ENCODE results near the gene WDR62. TPM values are rescaled to one million over a fixed set of nuclear protein-coding genes. Genes with fewer than 3 reads are reported as not detected.

Gene WDR62
- total RNA-seq, 1 experiment from 2014 or later: 32.9 TPM

DNA sequence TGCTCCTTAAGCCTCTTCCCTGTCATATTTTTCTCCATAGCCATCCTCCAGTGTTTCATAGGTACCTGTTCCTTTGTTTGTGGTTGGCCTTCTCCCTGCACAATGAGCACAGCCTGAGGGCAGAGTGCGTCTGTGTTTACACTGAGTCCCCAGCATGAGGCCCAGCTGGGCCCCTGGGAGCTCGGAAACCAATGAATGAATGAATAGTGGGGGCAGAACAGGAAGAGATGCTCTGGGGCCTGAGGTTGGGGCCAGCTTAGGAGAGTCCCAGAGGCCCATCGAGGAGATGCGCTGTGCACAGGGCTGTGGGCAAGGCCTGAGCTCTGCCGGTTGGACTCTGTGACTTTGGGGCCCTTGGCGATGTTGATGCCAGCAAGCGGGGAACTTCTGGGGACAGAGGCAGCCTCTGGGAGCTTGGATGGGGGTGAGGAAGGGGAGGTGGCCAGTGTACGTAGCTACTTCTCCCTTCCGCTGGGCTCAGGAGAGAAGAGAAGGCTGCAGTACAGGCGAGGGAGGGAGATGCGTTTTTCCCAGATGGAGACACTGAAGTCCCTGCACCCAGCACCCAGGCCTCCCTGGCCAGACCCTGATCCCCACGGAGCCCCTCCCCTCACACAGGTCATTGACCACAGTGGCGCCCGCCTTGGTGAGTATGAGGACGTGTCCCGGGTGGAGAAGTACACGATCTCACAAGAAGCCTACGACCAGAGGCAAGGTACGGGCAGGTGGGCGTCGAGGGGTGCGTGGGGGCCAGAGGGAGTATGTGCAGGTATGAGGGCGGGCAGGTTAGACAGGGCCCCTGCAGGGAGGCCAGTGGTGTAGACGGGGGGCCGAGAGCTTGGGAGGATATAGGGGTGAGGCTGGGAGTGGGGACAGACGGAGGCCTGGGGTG lies 65.6 kb downstream of the WDR62 start:
- intact Hi-C loops (cut with micrococcal nuclease; ENCODE audit: unreplicated experiment): no loop called here
- H3K36me3 ChIP-seq (ENCODE audit: control insufficient read depth, insufficient read depth, low read length): peaks cover 1% of the 10 kb centered on the region
- H3K4me1 ChIP-seq: peaks cover 13% of the 10 kb centered on the region; the same call in 1 of the 2 replicates
- H3K4me1 Mint-ChIP-seq (ENCODE audit: low read depth, unreplicated experiment): peaks cover 30% of the 10 kb centered on the region
- H3K9me3 ChIP-seq: no peaks in the 10 kb centered on the region
- POLR2A ChIA-PET: interaction anchor here (0.5 kb wide), 1 partner anchor 418 kb away, joined by 3 read pairs; no protein-coding TSS in a partner anchor
- no peaks in the 10 kb centered on the region for H3K27me3 ChIP-seq (replicated peaks; ENCODE audit: control insufficient read depth, insufficient read depth, low read length)
- TF ChIP-seq, protein P1, sequence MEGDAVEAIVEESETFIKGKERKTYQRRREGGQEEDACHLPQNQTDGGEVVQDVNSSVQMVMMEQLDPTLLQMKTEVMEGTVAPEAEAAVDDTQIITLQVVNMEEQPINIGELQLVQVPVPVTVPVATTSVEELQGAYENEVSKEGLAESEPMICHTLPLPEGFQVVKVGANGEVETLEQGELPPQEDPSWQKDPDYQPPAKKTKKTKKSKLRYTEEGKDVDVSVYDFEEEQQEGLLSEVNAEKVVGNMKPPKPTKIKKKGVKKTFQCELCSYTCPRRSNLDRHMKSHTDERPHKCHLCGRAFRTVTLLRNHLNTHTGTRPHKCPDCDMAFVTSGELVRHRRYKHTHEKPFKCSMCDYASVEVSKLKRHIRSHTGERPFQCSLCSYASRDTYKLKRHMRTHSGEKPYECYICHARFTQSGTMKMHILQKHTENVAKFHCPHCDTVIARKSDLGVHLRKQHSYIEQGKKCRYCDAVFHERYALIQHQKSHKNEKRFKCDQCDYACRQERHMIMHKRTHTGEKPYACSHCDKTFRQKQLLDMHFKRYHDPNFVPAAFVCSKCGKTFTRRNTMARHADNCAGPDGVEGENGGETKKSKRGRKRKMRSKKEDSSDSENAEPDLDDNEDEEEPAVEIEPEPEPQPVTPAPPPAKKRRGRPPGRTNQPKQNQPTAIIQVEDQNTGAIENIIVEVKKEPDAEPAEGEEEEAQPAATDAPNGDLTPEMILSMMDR (IDR thresholded peaks at IDR 0.05; ENCODE audit: insufficient read depth in 1 of 2, low read depth in 1 of 2, low read length in 1 of 2, severe bottlenecking in 1 of 2, unreplicated experiment in 1 of 2): no peak
- CTCF ChIA-PET: no interaction called here
- H3K4me3 ChIP-seq (ENCODE audit: low read depth, low read length): no peak overlapping the region
- peak; percentile 39 to 62 for DNase-seq
- no TSS peak for BruUV-seq (replicated peaks)
- H3K4me3 Mint-ChIP-seq (ENCODE audit: unreplicated experiment): peak overlapping the region; percentile 17
- peaks cover 54% of the 10 kb centered on the region for H3K36me3 Mint-ChIP-seq (ENCODE audit: insufficient read depth, unreplicated experiment)
- H3K9me3 Mint-ChIP-seq (ENCODE audit: unreplicated experiment): no peaks in the 10 kb centered on the region
- H3K27me3 Mint-ChIP-seq (ENCODE audit: insufficient read depth, unreplicated experiment): no peaks in the 10 kb centered on the region
- H3K27ac Mint-ChIP-seq (ENCODE audit: unreplicated experiment): peak overlapping the region; percentile 17

DNA sequence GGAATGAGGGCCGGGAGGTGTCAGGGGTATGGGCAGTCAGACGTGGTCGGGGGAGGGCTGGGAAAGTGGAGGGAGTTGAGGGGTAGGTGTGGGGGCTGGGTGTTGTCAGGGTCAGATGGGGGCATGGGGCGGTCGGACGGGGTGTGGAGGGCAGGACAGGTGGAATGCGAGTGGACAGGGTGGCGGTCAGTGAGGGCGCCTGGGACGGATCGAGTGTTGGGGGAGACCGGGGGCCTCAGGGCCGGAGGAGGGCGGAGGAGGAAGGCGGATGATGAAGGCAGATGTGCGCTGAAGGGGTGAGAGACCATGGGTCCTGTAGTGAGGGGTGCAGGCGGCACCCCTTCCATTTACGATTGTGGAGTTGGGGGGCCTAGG lies 66.3 kb downstream of the WDR62 start:
- H3K9me3 ChIP-seq: no peaks in the 10 kb centered on the region
- H3K27me3 ChIP-seq (replicated peaks; ENCODE audit: control insufficient read depth, insufficient read depth, low read length): no peaks in the 10 kb centered on the region
- Mint-ChIP-seq H3K36me3 (ENCODE audit: insufficient read depth, unreplicated experiment) (peaks cover 54% of the 10 kb centered on the region), H3K4me3 (ENCODE audit: unreplicated experiment) (no peak overlapping the region), H3K27ac (ENCODE audit: unreplicated experiment) (no peak overlapping the region), H3K4me1 (ENCODE audit: low read depth, unreplicated experiment) (peaks cover 30% of the 10 kb centered on the region), H3K9me3 (ENCODE audit: unreplicated experiment) (no peaks in the 10 kb centered on the region), H3K27me3 (ENCODE audit: insufficient read depth, unreplicated experiment) (no peaks in the 10 kb centered on the region)
- BruUV-seq (replicated peaks): no TSS peak
- peaks cover 1% of the 10 kb centered on the region for H3K36me3 ChIP-seq (ENCODE audit: control insufficient read depth, insufficient read depth, low read length)
- DNase-seq: no peak
- TF ChIP-seq, protein P1 (IDR thresholded peaks at IDR 0.05; ENCODE audit: insufficient read depth in 1 of 2, low read depth in 1 of 2, low read length in 1 of 2, severe bottlenecking in 1 of 2, unreplicated experiment in 1 of 2): no peak
- H3K4me1 ChIP-seq: peaks cover 12% of the 10 kb centered on the region; the same call in 1 of the 2 replicates
- POLR2A ChIA-PET: no interaction called here
- no peak overlapping the region for H3K4me3 ChIP-seq (ENCODE audit: low read depth, low read length)
- CTCF ChIA-PET: no interaction called here
- intact Hi-C loops (cut with micrococcal nuclease; ENCODE audit: unreplicated experiment): no loop called here

DNA sequence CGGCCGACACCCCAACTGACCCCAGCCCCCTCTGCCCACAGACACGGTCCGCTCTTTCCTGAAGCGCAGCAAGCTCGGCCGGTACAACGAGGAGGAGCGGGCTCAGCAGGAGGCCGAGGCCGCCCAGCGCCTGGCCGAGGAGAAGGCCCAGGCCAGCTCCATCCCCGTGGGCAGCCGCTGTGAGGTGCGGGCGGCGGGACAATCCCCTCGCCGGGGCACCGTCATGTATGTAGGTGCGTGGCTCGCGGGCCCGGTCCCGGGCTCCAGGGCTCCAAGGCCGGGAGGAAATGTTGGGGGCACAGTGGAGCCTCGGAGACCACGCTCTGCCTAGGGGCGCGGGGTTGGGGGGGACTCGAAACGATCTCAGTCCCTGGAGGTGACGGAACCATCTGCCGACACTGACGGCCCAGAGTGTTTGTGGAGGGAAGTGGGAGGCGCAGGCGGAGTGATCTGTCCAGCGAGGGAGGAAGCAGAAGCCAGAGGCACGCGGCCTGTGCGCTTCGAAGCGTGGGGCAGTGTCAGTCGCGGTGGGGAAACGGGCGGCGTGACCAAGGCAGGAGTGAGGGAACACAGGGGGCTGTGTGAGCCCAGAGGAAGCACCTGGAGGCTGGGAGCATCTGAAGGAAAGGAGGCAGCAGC lies 66.9 kb downstream of the WDR62 start:
- Histone ChIP-seq H3K4me3 (ENCODE audit: low read depth, low read length) (no peak overlapping the region), H3K9me3 (no peaks in the 10 kb centered on the region), H3K4me1 (peaks cover 9% of the 10 kb centered on the region; the same call in 1 of the 2 replicates), H3K27me3 (replicated peaks; ENCODE audit: control insufficient read depth, insufficient read depth, low read length) (no peaks in the 10 kb centered on the region), H3K36me3 (ENCODE audit: control insufficient read depth, insufficient read depth, low read length) (peaks cover 1% of the 10 kb centered on the region)
- H3K4me1 Mint-ChIP-seq (ENCODE audit: low read depth, unreplicated experiment): peaks cover 24% of the 10 kb centered on the region
- intact Hi-C loops (cut with micrococcal nuclease; ENCODE audit: unreplicated experiment): no loop called here
- no peaks in the 10 kb centered on the region for H3K27me3 Mint-ChIP-seq (ENCODE audit: insufficient read depth, unreplicated experiment)
- H3K9me3 Mint-ChIP-seq (ENCODE audit: unreplicated experiment): no peaks in the 10 kb centered on the region
- peaks cover 48% of the 10 kb centered on the region for H3K36me3 Mint-ChIP-seq (ENCODE audit: insufficient read depth, unreplicated experiment)
- BruUV-seq (replicated peaks): no TSS peak
- no peak for DNase-seq
- POLR2A ChIA-PET: no interaction called here
- no peak overlapping the region for H3K4me3 Mint-ChIP-seq (ENCODE audit: unreplicated experiment)
- no peak overlapping the region for H3K27ac Mint-ChIP-seq (ENCODE audit: unreplicated experiment)
- TF ChIP-seq, protein P1 (IDR thresholded peaks at IDR 0.05; ENCODE audit: insufficient read depth in 1 of 2, low read depth in 1 of 2, low read length in 1 of 2, severe bottlenecking in 1 of 2, unreplicated experiment in 1 of 2): no peak
- CTCF ChIA-PET: no interaction called here

All from Caco-2 (cell line).